Astrocyte of the spinal cord (primary cell): Measurements from ENCODE around the gene PPL.

Experiments
- DNase-seq: peaks from one replicate; pipeline ENCODE4 v3.0.0; 2011; ENCODE audit warnings: low read depth, low spot score
- H3K4me3 ChIP-seq: 2 replicates; pipeline ENCODE4 v1.5.1; 2011; ENCODE audit warnings: low read depth, mild to moderate bottlenecking, low read length, moderate library complexity
- CTCF ChIP-seq: IDR thresholded peaks from 2 replicates; pipeline ENCODE4 v1.5.1; 2012; ENCODE audit warnings: low read depth, mild to moderate bottlenecking, low read length, inconsistent platforms
- in situ Hi-C: cut with HindIII; loops from 2 replicates; pipeline ENCODE4 v1.10.0; 2017; ENCODE audit warnings: low sequenced_read_pairs

Gene PPL

GRCh38 chr16:4979736-4980660 lies 43.0 kb upstream of the PPL start:
- TF ChIP-seq CTCF, result no peak
- no peak for DNase-seq
- in situ Hi-C loops, result no loop called here
- no peak overlapping the region for H3K4me3 ChIP-seq

DNA sequence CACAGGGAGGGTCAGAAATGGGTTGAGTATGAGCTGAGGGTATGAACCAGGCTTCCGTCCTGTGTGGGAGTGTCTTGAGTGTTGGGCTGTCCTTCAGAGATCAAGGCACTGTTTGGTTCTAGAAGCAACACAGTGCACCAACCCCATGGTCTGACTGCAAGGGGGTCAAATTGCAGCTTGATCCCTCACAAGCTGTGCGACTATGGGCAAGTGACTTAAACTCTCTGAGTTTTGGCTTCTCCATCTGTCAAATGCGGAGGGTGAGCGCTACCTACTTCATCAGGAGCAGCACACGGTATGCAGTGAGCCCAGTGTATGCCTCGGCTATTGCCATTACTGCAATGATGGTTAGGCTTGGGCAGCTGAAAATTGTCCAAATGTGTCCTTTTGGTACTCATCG lies 42.2 kb upstream of the PPL start:
- DNase-seq, result no peak
- TF ChIP-seq CTCF, result no peak
- H3K4me3 ChIP-seq, result no peak overlapping the region
- in situ Hi-C loops, result no loop called here

- no peak overlapping the region for H3K4me3 ChIP-seq
- TF ChIP-seq CTCF, result no peak
- no peak for DNase-seq
- in situ Hi-C loops, result no loop called here
Observed at GRCh38 chr16:4976611-4977145, 39.7 kb upstream of the PPL start.

DNA sequence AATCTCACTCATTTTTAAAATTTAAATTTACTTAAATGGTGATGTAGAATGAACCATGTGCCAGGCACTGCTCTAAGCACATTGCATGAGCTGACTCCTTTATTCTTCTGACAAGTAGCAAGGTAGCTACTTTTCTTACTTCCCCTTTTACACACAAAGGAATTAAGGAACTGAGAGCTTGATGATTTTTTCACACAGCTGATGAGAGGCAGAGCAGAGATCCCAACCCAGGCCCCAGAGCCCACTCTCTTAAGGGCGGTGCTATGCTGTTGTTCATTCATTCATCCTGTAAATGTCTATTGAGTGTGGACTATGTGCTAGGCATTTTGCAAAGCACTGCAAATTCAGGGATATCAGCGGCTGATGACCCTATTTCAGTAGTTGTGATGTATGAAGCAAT lies 39.1 kb upstream of the PPL start:
- no peak for TF ChIP-seq CTCF
- in situ Hi-C loops, result no loop called here
- no peak for DNase-seq
- no peak overlapping the region for H3K4me3 ChIP-seq

- H3K4me3 ChIP-seq, result no peak overlapping the region
- no peak for TF ChIP-seq CTCF
- in situ Hi-C loops, result no loop called here
- no peak for DNase-seq
Observed at GRCh38 chr16:4972938-4973587, 36.1 kb upstream of the PPL start.

- no peak for TF ChIP-seq CTCF
- no peak for DNase-seq
- in situ Hi-C loops, result no loop called here
- no peak overlapping the region for H3K4me3 ChIP-seq
Observed at GRCh38 chr16:4970010-4970409, 33.1 kb upstream of the PPL start.
